ENCODE results near the gene FAAH2. TPM values are rescaled to one million over a fixed set of nuclear protein-coding genes. Genes with fewer than 3 reads are reported as not detected.

The FAAH2 gene
- total RNA-seq, 4 donors from 2014 or later, result 15.8 to 27.3 (median 21.5) TPM

GRCh38 chrX:57353472-57354132 lies 67.1 kb downstream of the FAAH2 start:
- 55% methylated on average over 2 of the region's 2 CpGs for WGBS
- DNase-seq (ENCODE audit: low spot score in 2 of 2), result no peak
- Histone ChIP-seq H3K4me1 (no peaks in the 10 kb centered on the region), H3K4me3 (no peak overlapping the region), H3K27ac (no peak overlapping the region), H3K36me3 (no peaks in the 10 kb centered on the region), H3K27me3 (no peaks in the 10 kb centered on the region), H3K9me3 (no peaks in the 10 kb centered on the region)
- TF ChIP-seq POLR2A (IDR thresholded peaks at IDR 0.05), result no peak
- TF ChIP-seq POLR2AphosphoS5 (IDR thresholded peaks at IDR 0.05), result no peak
- no peak for TF ChIP-seq CTCF (IDR thresholded peaks at IDR 0.05)
- no peak for TF ChIP-seq EP300 (IDR thresholded peaks at IDR 0.05)

DNA sequence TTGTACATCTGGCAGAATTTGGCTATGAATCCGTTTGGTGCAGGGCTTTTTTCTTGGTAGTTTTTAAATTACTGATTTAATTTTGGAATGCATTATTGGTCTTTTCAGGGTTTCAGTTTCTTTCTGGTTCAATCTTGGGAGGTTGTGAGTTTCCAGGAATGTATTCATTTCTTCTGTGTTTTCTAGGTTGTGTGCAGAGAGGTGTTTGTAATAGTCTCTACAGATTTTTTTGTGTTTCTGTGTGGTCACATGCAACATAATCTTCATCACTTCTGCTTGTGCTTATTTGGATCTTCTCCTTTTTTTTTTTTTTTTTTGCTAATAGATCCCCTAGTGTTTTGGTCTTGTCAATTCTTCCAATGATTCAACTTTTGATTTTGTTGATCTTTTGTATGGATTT lies 77.6 kb downstream of the FAAH2 start:
- DNase-seq (ENCODE audit: low spot score in 2 of 2), result no peak
- H3K27ac ChIP-seq, result no peak overlapping the region
- H3K9me3 ChIP-seq, result no peaks in the 10 kb centered on the region
- no peak for TF ChIP-seq CTCF (IDR thresholded peaks at IDR 0.05)
- TF ChIP-seq POLR2A (IDR thresholded peaks at IDR 0.05), result no peak
- TF ChIP-seq EP300 (IDR thresholded peaks at IDR 0.05), result no peak
- no peaks in the 10 kb centered on the region for H3K4me1 ChIP-seq
- 32% methylated on average over 1 of the region's 1 CpG for WGBS
- no peaks in the 10 kb centered on the region for H3K36me3 ChIP-seq
- no peaks in the 10 kb centered on the region for H3K27me3 ChIP-seq
- no peak overlapping the region for H3K4me3 ChIP-seq

GRCh38 chrX:57366430-57366829 lies 79.9 kb downstream of the FAAH2 start:
- TF ChIP-seq CTCF (IDR thresholded peaks at IDR 0.05) (no peak), POLR2A (IDR thresholded peaks at IDR 0.05) (no peak)
- Histone ChIP-seq H3K27ac (no peak overlapping the region), H3K4me3 (no peak overlapping the region), H3K36me3 (no peaks in the 10 kb centered on the region), H3K9me3 (no peaks in the 10 kb centered on the region), H3K27me3 (no peaks in the 10 kb centered on the region), H3K4me1 (no peaks in the 10 kb centered on the region)
- no peak for DNase-seq (ENCODE audit: low spot score in 2 of 2)
- no CpG with 5 or more reads among the region's 4 CpGs for WGBS

DNA sequence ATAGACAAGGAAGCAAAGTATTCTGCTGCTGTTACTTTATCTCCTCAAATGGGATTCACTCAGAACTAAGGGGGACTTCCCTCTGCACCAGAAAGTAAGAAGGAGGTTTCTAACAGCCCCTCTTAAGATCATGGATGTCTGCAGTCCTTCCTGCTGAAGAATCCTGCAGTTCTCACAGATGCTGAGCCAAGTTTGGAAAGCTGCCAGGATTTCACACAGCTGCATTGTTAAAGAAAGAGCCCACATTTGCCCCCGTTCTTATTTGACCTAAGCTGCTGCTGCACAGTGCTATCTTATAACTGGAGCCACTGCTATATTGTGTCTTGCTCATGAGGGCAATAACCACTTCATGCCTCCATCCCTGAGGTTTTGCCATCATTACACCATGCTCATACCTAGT lies 81.1 kb downstream of the FAAH2 start:
- TF ChIP-seq EP300 (IDR thresholded peaks at IDR 0.05) (no peak), POLR2AphosphoS5 (IDR thresholded peaks at IDR 0.05) (no peak), POLR2A (IDR thresholded peaks at IDR 0.05) (no peak), CTCF (IDR thresholded peaks at IDR 0.05) (no peak)
- Histone ChIP-seq H3K4me1 (no peaks in the 10 kb centered on the region), H3K4me3 (no peak overlapping the region), H3K27me3 (no peaks in the 10 kb centered on the region), H3K27ac (no peak overlapping the region), H3K9me3 (no peaks in the 10 kb centered on the region), H3K36me3 (no peaks in the 10 kb centered on the region)
- DNase-seq (ENCODE audit: low spot score in 2 of 2), result no peak
- WGBS, result 20% methylated on average over 1 of the region's 1 CpG

GRCh38 chrX:57368158-57368557 lies 81.7 kb downstream of the FAAH2 start:
- Histone ChIP-seq H3K9me3 (no peaks in the 10 kb centered on the region), H3K4me1 (no peaks in the 10 kb centered on the region), H3K27ac (no peak overlapping the region), H3K27me3 (no peaks in the 10 kb centered on the region), H3K4me3 (no peak overlapping the region), H3K36me3 (no peaks in the 10 kb centered on the region)
- 80% methylated on average over 1 of the region's 1 CpG for WGBS
- DNase-seq (ENCODE audit: low spot score in 2 of 2), result no peak
- no peak for TF ChIP-seq POLR2AphosphoS5 (IDR thresholded peaks at IDR 0.05)
- TF ChIP-seq EP300 (IDR thresholded peaks at IDR 0.05), result no peak
- no peak for TF ChIP-seq CTCF (IDR thresholded peaks at IDR 0.05)
- no peak for TF ChIP-seq POLR2A (IDR thresholded peaks at IDR 0.05)
